BJ (cell line): Measurements from ENCODE around the gene CCDC73. TPM values are rescaled to one million over a fixed set of nuclear protein-coding genes. Genes with fewer than 3 reads are reported as not detected.

ENCODE experiments used
- CTCF ChIA-PET: fragments of 350-600 bp; formaldehyde crosslinking; extraction: SDS; loops from one replicate; lab custom pipeline; 2021; ENCODE audit warnings: antibody characterized with exemption, inconsistent platforms; lab: Yijun Ruan, JAX
- POLR2A ChIA-PET: fragments of 300-600 bp; sonication (Branson Sonifier 250); formaldehyde crosslinking; extraction: SDS; loops from one replicate; lab custom pipeline; 2021; ENCODE audit warnings: antibody characterized with exemption; lab: Charles Lee
- DNase-seq: peaks from one replicate; pipeline ENCODE4 v3.0.0-alpha.2; 2011; ENCODE audit warnings: low read depth
- H3K27me3 ChIP-seq: 2 replicates; pipeline ENCODE4 v1.6.0; 2011; ENCODE audit warnings: low read length; ENCODE audit not compliant: control insufficient read depth, insufficient read depth
- H3K36me3 ChIP-seq: 2 replicates; pipeline ENCODE4 v1.5.1; 2011; ENCODE audit warnings: low read length; ENCODE audit not compliant: control insufficient read depth, insufficient read depth
- H3K4me3 ChIP-seq: 2 replicates; pipeline ENCODE4 v1.5.1; 2011; ENCODE audit warnings: low read depth, mild to moderate bottlenecking, control low read depth, low read length
- polyA plus RNA-seq: library from polyadenylated mRNA; depleted of rRNA; stranded (reverse); fragments of >200 nt; gene quantifications from 2 replicates; pipeline ENCODE4 v1.2.3, GENCODE V29; 2011
- TF ChIP-seq, protein P1 (sequence below): IDR thresholded peaks from 2 replicates; pipeline ENCODE4 v1.5.1; 2011; ENCODE audit warnings: low read depth, mild to moderate bottlenecking, control low read depth, inconsistent platforms, low read length, moderate library complexity; ENCODE audit not compliant: insufficient read depth

Gene CCDC73
- polyA plus RNA-seq, 1 experiment: not detected

- ChIA-PET CTCF (no interaction called here), POLR2A (no interaction called here)
- peaks cover 2% of the 10 kb centered on the region for H3K27me3 ChIP-seq
- TF ChIP-seq, protein P1, sequence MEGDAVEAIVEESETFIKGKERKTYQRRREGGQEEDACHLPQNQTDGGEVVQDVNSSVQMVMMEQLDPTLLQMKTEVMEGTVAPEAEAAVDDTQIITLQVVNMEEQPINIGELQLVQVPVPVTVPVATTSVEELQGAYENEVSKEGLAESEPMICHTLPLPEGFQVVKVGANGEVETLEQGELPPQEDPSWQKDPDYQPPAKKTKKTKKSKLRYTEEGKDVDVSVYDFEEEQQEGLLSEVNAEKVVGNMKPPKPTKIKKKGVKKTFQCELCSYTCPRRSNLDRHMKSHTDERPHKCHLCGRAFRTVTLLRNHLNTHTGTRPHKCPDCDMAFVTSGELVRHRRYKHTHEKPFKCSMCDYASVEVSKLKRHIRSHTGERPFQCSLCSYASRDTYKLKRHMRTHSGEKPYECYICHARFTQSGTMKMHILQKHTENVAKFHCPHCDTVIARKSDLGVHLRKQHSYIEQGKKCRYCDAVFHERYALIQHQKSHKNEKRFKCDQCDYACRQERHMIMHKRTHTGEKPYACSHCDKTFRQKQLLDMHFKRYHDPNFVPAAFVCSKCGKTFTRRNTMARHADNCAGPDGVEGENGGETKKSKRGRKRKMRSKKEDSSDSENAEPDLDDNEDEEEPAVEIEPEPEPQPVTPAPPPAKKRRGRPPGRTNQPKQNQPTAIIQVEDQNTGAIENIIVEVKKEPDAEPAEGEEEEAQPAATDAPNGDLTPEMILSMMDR: no peak
- H3K4me3 ChIP-seq: no peak overlapping the region
- no peak for DNase-seq
- H3K36me3 ChIP-seq: no peaks in the 10 kb centered on the region
Measured at GRCh38 chr11:32575070-32575469, 219.4 kb downstream of the CCDC73 start.

GRCh38 chr11:32574421-32574820, 220.0 kb downstream of the CCDC73 start:
- ChIA-PET POLR2A (no interaction called here), CTCF (no interaction called here)
- Histone ChIP-seq H3K27me3 (peaks cover 2% of the 10 kb centered on the region), H3K36me3 (no peaks in the 10 kb centered on the region), H3K4me3 (no peak overlapping the region)
- TF ChIP-seq, protein P1: no peak
- no peak for DNase-seq

DNA sequence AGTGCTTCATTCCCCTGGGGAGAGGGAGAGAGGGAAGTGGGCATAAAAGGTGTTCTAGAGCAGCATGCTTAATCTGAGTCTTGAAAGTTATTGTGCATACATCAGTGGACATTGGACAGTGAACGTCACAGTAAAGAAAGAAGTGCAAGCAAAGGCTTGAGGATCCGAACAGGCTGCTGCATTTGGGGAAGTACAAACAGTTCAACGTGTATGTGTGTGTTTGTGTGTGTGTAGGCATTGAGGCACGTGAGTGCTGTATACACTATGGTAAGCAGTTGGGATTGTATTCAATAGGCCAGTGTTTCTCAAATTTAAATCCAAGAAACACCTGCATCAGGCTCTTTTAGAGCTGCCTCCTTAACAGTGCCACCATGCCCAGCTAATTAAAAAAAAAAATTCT, 221.2 kb downstream of the CCDC73 start:
- no peak for DNase-seq
- CTCF ChIA-PET: no interaction called here
- TF ChIP-seq, protein P1: no peak

DNA sequence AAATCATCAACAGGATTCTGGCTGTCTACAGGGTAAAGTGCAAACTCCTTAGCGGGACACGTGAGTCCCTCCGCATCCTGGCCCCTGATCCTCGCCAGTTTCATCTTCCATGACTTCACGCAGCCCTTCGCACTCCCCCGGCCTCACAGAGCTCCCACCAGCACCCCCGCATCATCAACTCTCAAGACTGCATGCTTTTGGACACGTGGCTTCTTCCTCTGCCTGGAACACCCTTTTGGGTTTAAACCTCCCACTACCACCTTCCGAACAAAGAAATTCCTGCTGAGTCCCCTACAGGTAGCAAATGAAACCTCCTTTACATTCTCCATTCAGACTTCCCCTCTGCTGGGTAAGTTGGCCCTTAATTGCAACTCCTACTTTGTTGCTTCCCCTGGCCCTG, 223.4 kb downstream of the CCDC73 start:
- ChIA-PET CTCF (no interaction called here), POLR2A (no interaction called here)
- no peak for DNase-seq
- no peak overlapping the region for H3K4me3 ChIP-seq
- H3K27me3 ChIP-seq: peaks cover 2% of the 10 kb centered on the region; the same call in 1 of the 2 replicates
- TF ChIP-seq, protein P1: no peak
- no peaks in the 10 kb centered on the region for H3K36me3 ChIP-seq

More for the DNA sequence above, 221.2 kb downstream of the CCDC73 start:
- POLR2A ChIA-PET: no interaction called here
- no peaks in the 10 kb centered on the region for H3K36me3 ChIP-seq
- no peak overlapping the region for H3K4me3 ChIP-seq
- H3K27me3 ChIP-seq: peaks cover 2% of the 10 kb centered on the region

DNA sequence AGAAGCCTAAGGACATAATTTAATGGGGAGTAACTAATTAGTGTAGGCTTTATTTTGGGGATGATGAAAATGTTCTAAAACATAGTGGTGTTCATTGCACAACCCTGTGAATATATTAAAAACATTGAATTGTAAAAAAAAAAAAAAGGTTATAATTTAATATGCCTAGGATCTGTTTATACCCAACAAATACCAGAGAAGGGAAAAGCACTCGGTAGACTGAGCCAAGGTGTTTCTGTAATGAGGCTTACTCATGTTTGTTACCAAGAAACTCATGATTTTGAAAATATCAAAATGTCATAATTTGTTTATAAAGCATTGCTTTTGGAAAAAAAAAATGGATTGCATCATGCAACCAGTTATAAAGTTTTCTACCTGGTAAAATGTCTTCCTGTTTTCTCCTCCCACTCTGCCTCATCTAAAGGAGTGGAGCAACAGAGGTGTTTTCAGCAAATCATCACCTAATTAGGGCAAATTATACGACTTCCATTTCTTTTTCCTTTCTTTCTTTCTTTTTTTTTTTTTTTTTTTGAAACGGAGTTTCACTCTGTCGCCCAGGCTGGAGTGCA, 225.1 kb downstream of the CCDC73 start:
- ChIA-PET CTCF (interaction anchor here (0.6 to 0.9 kb wide), 2 partner anchors 10 to 39 kb away, joined by 3 read pairs; no protein-coding TSS in a partner anchor), POLR2A (no interaction called here)
- Histone ChIP-seq H3K4me3 (no peak overlapping the region), H3K27me3 (no peaks in the 10 kb centered on the region; the same call in 1 of the 2 replicates), H3K36me3 (no peaks in the 10 kb centered on the region)
- no peak for DNase-seq
- TF ChIP-seq, protein P1: no peak
